ENCODE results near the gene RASA3.

DNA sequence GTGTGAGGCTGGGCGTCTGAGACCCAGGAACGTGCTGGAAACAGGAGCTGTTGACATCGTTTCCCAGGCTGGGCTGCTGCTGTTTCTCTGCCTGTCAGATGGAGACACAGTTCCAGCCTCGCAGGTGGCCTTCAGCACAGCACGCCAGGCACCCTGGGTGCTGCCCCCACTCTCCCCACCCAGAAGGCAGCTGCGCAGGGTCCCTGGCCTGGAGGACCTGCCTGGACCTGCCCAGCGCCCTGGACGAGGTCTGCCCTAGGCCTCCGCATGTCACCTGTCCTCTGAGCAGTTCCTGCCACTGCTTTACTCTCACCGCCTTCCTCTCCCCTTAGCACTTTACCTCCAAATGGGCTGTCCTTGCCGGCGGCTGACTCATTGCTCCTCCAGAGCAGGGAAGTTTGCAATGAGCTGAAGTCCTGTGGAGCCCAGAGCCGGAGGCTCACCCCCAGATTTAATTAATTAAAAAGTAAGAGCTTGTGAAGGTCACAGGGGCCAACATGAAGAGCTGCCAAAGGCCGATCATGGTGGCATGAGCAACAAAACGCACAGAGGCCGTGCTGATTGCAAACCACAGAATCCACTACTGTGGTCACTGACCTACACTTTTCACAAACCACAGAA, 190.7 kb downstream of the RASA3 start:
- TF ChIP-seq CTCF (IDR thresholded peaks at IDR 0.05; ENCODE audit: borderline replicate concordance, extremely low read depth, low read length, poor library complexity, severe bottlenecking) (no peak), EZH2 (IDR thresholded peaks at IDR 0.05; ENCODE audit: borderline replicate concordance, low read depth, low read length, severe bottlenecking) (no peak)

All from DND-41 (cell line).